OCI-M2 (cell line): ENCODE data around the gene LCE2C.
"Not testable (repeated sequence)": the region's sequence is repeated elsewhere in the genome, so short reads cannot be mapped to it uniquely, and the experiment has no call there.

Experiments used
- DNase-seq: peaks from one replicate; lab custom pipeline; 2025; ENCODE audit not compliant: unreplicated experiment; lab: John Stamatoyannopoulos, UW

Gene LCE2C, protein sequence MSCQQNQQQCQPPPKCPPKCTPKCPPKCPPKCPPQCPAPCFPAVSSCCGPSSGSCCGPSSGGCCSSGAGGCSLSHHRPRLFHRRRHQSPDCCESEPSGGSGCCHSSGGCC

DNA sequence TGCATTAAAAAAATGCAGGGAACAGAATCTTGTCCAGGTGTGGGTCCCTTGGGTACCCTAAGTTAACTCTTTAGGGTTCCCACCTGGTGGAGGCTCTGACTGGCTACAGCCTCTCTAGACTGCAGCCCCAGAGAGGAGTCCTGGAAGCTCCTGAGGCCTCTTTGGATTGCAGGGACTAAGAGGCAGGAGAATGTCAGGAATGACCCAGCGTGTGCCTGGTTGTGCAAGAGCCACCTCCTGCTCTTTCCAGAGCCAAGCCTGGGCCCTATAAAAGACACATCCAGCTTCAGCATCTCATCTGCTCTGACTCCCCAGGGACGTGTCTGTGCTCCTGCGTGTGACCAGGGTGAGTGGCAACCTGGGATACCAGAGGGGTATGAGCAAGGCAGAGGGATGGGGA is at the start of gene LCE2C:
Gene LCE2C (plus strand): TSS at position 297 of the 400 bp plus-strand sequence. CDS start 737 bp downstream, outside the sequence.
- DNase-seq: not testable (repeated sequence)

DNA sequence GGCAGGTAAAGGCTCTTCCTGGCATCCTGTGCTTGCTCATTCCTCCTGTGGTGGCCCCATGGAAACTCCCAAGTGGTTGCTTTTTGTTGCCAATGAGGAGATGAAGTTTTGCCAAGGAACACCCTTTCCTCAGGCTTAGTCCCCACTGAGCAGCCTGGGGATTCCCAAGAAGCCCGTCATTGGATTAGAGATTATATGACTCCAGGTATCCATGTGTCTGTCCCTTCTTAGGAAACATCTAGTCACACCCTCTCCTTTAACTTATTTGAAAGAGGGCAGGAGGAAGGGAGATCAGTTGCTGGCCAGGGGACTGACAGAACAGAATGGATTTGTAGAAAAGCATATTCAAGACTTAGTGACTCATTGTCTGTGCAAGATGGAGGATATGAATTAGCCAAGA is 48.3 kb upstream of the LCE2C start:
- no peak for DNase-seq

DNA sequence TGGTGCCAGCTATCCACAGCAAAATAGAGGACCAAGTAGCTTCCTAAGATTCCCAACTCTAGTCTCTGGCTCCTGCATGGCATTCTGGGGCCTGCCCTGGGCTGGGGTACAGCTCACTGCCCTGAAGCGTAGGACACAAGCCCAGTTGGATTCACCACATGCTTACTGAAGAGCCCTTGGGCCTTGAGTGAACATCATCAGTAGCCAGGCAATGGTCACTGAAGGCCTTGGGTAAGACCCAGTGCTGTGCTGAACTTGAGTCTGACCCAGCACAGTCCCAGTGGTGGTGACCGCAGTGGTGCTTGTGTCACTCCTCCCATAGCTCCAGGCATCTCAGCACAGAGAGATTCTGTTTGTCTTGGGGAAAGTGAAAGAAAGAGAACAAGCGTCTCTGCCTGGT is 44.5 kb upstream of the LCE2C start:
- DNase-seq: no peak

DNA sequence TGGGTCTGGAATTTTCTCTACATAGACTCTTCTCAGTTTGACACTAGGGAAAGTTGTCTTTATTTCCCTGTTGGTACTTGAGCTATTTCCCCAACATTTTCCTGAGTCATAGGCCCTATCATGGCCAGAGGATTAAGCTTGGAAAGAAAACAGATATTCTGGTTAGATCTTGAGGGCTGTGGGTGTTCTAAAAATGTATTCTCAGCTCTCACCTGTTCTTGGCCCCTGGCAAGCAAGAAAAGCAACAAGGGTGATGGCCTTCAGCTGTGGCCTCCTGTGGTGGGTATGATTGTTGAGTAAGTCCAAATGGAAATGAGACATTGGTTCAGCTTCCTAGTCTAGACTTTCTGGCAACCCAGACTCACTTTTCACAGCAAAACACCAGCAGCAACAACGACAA is 34.7 kb upstream of the LCE2C start:
- no peak for DNase-seq

DNA sequence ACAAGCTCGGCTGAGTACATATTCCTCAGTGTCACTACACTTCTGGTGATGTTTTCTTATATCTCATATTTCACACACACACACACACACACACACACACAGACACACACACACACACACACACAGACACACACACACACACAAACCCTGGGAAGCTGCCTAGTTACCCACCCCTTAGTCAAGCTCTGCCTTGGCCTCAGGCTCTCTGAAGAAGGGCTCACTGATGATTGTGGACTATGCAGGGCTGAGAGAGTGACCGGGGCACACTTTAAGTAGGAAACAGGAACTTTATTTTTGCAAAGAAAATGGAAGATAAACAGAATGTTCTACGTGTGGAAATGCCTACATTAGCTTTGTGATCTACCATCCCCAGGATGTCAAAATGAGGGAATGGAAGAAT is 31.1 kb upstream of the LCE2C start:
- no peak for DNase-seq

DNA sequence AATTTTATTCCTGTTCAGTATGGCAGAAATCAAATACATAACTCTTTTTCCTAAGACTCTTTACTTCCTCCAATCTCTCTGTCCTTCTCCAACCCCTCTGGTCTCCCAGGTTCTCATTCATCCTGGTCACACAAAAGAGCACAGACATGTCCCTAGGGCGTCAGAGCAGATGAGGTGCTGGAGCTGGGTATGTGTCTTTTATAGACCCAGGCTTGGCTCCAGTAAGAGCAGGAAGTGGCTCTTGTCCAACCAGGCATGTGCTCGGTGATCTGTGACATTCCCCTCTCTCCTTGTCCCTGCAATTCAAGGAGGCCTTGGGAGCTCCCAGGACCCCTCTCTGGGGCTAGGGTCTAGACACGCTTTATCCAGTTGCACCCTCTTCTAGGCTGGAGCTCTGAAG is 29.9 kb upstream of the LCE2C start:
- DNase-seq: no peak

DNA sequence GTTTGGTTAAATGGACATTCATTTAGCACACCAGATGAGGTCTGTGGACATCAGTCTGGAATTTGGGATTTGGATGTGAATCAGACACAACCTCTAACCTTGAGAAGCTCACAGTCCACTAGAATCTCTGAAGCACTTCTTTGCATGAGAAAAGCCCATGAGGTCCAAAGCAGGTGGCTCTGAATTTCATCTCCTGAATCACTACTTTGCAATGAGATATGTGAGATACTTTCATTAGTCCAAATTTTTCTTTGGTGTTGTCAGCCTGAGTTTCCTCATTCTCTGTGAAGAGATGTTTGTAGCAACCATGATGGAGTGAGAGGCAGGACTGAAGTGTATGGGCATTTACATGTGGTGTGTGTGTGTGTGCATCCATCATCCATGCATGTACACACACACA is 28.4 kb upstream of the LCE2C start:
- no peak for DNase-seq

DNA sequence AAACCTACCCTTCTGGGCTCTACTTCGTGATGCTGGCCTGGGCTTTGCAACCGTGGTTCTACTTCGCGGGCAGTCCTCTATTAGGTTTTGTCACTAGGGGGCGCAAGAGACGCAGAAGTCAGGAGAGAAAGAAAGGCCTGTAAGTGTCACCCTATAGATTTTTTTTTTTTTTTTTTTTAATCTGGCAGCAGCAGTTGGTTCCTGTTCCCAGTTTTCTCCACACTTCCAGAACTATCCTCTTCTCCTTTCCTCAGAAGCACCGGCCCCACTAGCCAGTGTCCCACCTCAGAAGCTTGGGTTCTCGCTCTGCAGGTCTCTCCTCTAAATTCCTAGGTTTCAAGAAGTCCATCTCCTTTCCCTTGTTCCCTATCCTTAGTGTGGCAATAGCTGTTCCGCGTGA is 21.0 kb upstream of the LCE2C start:
- DNase-seq: no peak

DNA sequence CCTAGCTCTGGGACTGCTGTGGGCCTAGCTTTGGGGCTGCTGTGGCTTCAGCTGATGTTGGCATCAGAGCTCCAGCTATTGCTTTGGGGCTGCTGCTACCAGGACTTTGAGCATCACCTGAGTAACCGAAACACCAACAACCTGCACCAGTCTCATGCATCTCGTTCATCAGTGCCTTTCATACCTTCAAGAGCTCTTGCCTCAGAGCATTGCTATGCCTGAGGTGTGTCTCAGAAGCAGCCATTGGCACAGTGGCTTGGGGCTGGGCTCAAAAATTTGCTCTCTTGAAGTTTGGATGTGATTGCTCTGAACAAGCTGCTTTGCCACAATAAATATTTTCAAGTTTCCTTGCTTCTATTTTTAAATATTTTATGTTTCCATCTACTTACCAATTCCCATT is 18.6 kb upstream of the LCE2C start:
- no peak for DNase-seq

DNA sequence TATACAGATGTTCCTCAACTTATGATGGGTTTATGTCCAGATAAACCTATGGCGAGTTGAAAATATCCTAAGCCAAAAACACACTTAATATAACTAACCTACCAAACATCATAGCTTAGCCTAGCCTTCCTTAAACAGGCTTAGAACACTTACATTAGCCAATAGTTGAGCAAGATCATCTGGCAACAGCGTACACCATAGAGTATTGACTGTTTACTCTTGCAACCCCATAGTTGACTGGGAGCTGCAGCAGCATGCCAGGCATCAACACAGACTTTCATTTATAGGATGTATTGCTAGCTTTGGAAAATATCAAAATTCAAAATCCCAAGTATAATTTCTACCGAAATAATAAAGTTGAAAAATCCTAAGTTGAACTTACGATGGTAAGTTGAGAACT is 17.4 kb upstream of the LCE2C start:
- no peak for DNase-seq

DNA sequence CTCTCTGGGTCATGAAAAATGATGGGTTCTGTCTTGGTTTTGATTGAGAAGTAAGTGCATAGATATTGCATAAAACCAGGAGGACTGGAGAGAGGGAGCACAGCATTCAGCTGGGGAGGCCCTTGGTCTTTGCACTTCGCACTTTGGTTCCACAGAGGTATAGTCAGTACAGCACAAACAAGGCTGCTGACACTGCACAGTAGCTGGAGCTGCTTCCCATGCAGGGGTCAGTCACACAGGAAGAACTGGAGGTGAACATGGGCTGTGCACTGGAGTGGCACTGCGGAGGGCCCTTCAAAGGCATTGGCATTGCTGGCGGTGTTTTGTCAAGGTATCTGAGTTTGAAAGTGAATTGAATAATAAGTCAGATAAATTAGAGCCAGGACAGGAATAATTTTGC is 16.4 kb upstream of the LCE2C start:
- DNase-seq: no peak

DNA sequence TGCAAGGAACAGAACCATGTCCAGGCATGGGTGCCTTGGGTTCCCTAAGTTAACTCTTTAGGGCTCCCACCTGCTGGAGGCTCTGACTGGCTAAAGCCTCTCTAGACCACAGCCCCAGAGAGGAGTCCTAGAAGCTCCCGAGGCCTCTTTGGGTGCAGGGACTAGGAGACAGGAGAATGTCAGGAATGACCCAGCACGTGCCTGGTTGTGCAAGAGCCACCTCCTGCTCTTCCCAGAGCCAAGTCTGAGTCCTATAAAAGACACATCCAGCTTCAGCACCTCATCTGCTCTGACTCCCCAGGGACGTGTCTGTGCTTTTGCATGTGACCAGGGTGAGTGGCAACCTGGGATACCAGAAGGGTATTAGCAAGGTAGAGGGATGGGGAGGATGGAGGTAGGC is 12.0 kb upstream of the LCE2C start, which contains the start of gene LCE2D:
Gene LCE2D (plus strand): TSS at position 283 of the 400 bp plus-strand sequence. CDS start 726 bp downstream, outside the sequence.
- DNase-seq: no peak

DNA sequence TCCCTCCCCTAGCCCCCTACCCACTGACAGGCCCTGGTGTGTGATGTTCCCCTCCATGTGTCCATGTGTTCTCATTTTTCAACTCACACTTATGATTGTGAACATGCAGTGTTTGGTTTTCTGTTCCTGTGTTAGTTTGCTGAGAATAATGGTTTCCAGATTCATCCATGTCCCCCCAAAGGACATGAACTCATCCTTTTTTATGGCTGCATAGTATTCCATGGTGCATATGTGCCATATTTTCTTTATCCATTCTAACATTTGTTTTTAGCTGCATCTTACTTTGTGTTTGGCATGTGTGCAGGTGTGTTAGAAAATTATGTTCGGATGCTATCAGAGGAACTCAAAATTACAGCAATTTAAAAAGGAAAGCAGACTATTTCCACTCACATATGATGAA is 8.9 kb upstream of the LCE2C start:
- not testable (repeated sequence) for DNase-seq

DNA sequence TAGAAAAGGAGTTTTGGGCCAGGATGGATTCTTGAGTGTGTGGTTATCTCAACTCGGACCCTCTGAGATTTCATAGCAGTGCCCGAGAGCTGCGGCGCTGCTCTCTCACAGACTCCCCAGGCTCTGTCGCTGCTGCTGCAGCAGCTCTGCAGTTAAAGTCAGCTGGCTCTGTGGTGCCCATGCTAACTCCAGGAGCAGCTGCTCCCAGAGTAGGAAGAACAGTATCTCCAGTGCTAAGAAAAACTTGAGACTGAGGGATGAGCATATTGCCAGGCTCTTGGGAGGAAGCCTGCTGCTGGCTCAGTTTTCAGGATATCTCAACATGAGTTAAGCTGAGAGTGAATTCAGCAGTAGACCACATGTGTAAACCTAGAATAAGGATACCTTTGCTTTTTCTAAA is 7.4 kb upstream of the LCE2C start:
- DNase-seq: no peak

DNA sequence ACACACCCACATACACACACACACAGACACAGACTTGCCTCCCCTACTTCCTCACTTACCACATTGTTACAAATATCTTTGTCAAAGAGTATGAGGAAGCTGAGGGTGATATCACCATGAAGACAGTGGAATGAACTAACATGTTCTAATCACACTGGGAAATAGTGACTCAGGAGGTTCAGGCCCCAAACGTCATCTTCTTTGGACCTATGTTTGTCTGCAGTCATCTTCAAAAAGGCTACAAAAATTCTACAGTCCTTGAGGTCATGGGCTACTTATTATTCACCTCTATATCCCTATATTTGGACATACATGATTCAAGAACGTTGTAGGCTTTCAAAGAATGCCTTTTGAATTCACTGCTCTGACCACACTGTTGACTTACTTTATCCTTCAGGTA is 2.1 kb upstream of the LCE2C start:
- no peak for DNase-seq

DNA sequence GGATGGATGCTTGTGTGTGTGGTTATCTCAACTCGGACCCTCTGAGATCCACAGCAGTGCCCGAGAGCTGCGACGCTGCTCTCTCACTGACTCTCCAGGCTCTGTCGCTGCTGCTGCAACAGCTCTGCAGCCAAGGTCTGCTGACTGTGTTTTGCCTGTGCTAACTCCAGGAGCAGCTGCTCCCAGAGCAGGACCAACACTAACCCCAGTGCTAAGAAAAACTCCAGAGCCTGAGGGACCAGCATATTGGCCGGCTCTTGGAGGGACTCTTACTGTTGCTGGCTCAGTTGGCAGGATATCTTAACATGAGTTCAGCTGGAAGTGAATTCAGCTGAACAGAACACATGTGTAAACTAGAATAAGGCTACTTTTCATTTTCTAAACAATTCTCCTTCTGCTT is 4.4 kb downstream of the LCE2C start:
- no peak for DNase-seq

DNA sequence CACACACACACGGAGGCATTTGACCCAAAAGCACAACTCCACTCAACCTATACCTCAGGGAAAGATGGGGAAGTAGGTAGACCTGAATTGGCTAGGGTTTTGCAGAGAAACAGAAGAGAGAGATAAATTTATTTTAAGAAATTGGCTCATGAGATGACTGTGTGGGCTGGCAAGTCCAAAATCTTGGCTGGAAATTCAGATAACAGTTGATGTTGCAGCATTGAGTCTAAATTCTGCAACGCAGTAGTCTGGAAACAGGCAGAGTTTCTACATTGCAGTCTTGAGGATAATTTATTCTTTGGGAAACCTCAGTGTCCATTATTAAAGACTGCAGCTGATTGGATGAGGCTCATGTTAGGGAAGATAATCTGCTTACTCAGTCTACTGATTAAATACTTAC is 6.5 kb downstream of the LCE2C start:
- no peak for DNase-seq

DNA sequence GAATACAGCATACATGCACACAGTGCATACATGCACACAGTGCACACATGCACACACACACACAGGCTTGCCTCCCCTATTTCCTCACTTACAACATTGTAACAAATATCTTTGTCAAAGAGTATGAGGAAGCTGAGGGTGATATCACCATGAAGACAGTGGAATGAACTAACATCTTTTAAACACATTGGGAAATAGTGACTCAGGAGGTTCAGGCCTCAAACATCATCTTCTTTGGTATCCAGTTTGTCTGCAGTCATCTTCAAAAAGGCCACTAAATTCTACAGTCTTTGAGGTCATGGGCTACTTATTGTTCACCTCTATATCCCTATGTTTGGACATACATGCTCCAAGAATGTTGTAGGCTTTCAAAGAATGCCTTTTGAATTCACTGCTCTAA is 8.8 kb downstream of the LCE2C start:
- no peak for DNase-seq

DNA sequence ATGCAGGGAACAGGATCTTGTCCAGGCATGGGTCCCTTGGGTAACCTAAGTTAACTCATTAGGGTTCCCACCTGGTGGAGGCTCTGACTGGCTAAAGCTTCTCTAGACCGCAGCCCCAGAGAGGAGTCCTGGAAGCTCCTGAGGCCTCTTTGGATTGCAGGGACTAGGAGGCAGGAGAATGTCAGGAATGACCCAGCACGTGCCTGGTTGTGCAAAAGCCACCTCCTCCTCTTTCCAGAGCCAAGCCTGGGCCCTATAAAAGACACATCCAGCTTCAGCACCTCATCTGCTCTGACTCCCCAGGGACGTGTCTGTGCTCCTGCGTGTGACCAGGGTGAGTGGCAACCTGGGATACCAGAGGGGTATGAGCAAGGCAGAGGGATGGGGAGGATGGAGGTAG is 10.7 kb downstream of the LCE2C start, which contains the start of gene LCE2B:
Gene LCE2B (plus strand): TSS at position 301 of the 400 bp plus-strand sequence. CDS start 721 bp downstream, outside the sequence.
- not testable (repeated sequence) for DNase-seq

DNA sequence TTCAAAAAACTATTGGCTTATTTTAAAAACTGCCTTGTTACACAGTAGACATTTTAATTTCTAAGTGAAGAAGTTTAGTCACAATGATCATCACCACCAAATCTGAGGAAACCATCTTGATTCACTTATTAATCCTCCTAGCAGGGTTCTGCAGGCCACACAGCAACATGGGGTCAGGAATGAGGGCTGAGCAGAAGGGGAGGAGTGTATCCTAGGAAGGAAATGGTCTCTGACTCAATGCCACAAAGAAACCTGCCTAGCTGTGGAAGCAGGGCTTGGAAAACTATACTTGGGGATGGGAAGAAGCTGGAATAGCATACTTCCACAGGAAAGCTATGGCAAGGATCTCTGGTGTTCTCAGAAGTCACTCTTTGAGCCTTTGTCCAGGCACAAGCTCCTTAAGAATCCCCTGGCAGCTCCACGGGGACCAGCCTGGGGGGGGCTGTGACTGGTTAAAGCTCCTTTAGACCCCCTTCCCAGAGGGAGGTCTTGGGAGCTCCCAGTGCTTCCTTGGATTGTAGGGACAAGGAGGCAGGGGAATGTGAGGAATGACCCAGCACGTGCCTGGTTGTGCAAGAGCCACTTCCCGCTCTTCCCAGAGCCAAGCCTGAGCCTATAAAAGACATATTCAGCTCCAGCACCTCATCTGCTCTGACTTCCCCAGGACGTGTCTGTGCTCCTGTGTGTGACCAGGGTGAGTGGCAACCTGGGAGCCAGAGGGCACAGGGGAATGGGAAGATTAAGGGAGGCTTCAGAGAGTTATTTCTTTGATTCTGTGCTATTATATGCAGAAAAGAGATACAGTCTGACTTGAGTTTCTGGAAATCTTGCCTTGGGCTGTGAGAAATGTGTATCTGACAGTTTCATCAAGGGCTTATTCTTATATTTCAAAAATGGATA is 22.9 kb downstream of the LCE2C start, which contains the start of gene LCE2A:
Gene LCE2A (plus strand): TSS at position 645 of the 900 bp plus-strand sequence. CDS start 557 bp downstream, outside the sequence.
- DNase-seq: no peak

DNA sequence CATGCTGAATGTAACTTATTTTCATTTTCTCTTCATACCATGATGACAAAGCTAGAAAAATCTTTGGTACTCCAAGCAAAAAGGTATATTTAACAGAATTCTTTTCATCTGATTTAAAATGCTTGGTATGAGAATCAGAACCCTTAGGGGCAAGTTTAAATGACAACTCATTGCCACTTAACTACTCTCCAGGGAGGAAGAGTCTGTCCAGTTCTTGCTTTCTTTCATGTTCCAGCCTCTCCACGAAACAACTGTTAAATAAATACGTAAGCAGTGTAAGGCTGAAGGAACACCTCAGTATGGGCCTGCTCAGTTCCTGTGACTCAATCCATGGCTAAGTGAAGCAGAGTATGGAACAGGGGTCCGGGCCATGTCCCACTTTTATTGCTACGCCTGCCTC is 24.7 kb downstream of the LCE2C start:
- no peak for DNase-seq

DNA sequence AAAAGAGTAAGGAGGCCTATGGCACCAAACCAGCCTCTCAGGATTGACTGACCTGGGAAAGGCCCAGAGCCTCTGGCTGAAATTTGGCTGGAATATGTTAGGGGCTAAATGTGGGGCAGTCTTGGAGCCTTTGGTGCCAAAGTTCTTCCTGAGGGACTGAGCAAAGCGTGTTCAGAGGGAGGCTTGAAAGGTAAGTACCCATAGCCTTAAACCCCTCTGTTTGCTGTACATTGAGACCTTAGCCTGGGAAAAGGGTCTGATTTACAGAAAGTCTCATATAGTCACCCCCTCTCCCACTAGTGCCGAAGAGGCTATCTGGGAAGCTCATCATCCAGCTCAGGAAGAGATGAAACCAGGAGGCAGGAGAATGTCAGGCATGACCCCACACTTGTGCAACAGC is 32.8 kb downstream of the LCE2C start, which contains the start of gene LCE4A:
Gene LCE4A (plus strand): TSS at position 301 of the 400 bp plus-strand sequence. CDS start 916 bp downstream, outside the sequence.
- DNase-seq: no peak
